ENCODE results near the gene ANKRD27. TPM values are rescaled to one million over a fixed set of nuclear protein-coding genes. Genes with fewer than 3 reads are reported as not detected.

ANKRD27 gene
- total RNA-seq, 1 donor from 2014 or later = 35.6 TPM

DNA sequence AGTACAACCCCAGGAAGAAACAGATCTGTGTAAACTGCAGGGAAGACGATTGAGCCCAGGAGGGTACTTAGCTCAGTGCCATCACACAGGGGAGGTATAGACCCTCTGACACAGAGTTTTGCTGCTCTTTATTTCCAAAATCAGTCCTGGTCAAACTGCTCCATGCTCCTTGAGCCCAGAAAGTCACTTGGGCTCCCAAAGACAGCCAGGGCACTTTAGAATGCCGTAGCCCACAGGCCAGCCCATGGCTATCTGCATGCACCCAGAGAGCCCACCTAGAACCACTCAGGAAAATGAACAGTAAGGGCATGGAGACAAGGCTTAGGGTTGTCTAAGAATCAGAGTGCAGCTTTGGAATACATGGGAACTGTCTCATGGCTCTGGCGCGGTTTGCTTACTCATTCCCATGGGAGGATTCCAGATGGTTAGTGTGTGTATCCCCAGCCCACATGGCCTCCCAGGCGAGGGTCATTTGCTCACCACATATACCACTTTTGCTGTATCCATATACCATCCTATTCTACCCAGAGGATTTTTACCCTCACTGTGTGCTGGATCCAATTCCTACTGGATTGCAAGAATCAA, 108.6 kb downstream of the ANKRD27 start:
- intact Hi-C loops (cut with micrococcal nuclease) = no loop called here

DNA sequence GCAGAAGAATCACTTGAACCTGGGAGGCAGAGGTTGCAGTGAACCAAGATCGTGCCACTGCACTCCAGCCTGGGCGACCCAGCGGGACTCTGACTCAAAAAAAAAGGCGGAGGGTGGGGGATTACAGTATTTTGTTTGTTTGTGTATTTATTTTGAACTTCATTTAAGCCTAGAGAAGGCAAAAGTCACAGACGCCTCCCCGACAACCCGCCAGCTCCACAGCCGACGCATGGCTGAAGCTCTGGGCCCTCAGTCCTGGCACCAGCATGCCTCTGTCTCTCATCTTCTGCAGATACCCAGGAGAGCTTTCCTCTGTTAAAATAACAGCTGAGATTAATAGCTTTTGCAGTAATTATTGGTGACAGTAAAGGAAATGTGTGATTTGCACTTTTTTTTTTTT, 111.2 kb downstream of the ANKRD27 start:
- intact Hi-C loops (cut with micrococcal nuclease) = no loop called here

DNA sequence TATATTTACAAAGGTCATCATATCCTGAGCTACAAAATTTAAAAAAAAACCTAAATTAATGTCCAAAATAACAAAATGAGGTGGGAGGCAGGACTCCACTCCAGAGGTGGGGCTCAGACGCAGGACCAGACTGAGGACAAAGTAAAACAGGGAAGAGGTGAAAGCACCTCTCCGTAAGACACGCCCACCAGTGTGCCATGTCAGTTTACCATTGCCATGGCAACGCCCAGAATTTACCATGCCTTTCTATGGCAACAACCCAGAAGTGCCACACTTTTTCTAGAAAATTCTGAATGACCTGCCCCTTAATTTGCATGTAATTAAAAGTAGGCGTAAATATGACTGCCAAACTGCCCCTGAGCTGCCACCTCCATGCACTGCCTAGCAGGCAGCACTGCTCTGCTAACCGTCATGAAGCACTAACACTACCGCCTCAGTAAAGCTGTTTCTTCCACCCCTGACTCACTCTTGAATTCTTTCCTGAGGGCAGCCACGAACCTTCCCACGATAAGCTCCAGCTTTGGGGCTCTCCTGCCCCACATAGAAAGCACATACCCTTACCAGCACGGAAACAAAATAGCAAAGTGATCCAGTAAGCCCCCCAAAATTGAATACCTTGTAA, 116.3 kb downstream of the ANKRD27 start:
- intact Hi-C loops (cut with micrococcal nuclease) = no loop called here

DNA sequence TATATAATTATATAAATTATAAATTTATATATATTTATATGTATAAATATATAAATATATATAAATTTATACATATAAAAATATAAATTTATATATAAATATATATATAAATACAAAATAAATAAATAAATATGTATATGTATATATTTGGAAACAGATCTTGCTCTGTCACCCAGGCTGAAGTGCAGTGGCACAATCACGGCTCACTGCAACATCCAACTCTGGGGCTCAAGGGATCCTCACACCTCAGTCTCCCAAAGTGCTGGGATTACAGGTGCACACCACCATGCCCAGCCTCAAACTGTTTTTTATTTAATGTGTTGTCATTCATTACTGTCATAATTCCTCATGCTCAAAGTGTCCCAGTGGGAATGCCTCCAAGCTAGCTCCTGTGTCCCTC, 119.2 kb downstream of the ANKRD27 start:
- intact Hi-C loops (cut with micrococcal nuclease) = no loop called here

GRCh38 chr19:32550666-32551065, 124.3 kb downstream of the ANKRD27 start:
- intact Hi-C loops (cut with micrococcal nuclease) = no loop called here

Other genes starting within 250 kb of the ANKRD27 start
- 104 and 114 TPM in 2 replicates for gene PDCD5, start 94.0 kb downstream of the ANKRD27 start, total RNA-seq
- gene RGS9BP, start 668 bp upstream of the ANKRD27 start, total RNA-seq = 0.18 and 0.41 TPM in 2 replicates
- 17.3 and 19.3 TPM in 2 replicates for gene NUDT19, start 16.6 kb upstream of the ANKRD27 start, total RNA-seq
- gene TDRD12, start 44.6 kb upstream of the ANKRD27 start, total RNA-seq = 0.07 and 0.16 TPM in 2 replicates
- 0.20 and 0.55 TPM in 2 replicates for gene SLC7A9, start 194.6 kb upstream of the ANKRD27 start, total RNA-seq